Keratinocyte (primary cell): ENCODE results near the gene CAPRIN2.

Experiments used
- EZH2 ChIP-seq: IDR thresholded peaks from one replicate; pipeline ENCODE4 v1.6.1; 2012; ENCODE audit warnings: inconsistent platforms, mild to moderate bottlenecking, low read length, moderate library complexity
- TF ChIP-seq, protein P1 (sequence below), 3 experiments: IDR thresholded peaks in 1 of 3; conservative IDR thresholded peaks in 1 of 3; optimal IDR thresholded peaks in 1 of 3; 2 replicates in 2 of 3; 3 replicates in 1 of 3; pipeline versions ENCODE3 to v1.5.1; 2011; ENCODE audit warnings: low read length in 3 of 3, mild to moderate bottlenecking in 3 of 3, moderate library complexity in 2 of 3, control low read depth in 1 of 3, inconsistent platforms in 1 of 3; ENCODE audit not compliant: insufficient read depth in 2 of 3; ENCODE audit errors: extremely low read depth in 1 of 3

DNA sequence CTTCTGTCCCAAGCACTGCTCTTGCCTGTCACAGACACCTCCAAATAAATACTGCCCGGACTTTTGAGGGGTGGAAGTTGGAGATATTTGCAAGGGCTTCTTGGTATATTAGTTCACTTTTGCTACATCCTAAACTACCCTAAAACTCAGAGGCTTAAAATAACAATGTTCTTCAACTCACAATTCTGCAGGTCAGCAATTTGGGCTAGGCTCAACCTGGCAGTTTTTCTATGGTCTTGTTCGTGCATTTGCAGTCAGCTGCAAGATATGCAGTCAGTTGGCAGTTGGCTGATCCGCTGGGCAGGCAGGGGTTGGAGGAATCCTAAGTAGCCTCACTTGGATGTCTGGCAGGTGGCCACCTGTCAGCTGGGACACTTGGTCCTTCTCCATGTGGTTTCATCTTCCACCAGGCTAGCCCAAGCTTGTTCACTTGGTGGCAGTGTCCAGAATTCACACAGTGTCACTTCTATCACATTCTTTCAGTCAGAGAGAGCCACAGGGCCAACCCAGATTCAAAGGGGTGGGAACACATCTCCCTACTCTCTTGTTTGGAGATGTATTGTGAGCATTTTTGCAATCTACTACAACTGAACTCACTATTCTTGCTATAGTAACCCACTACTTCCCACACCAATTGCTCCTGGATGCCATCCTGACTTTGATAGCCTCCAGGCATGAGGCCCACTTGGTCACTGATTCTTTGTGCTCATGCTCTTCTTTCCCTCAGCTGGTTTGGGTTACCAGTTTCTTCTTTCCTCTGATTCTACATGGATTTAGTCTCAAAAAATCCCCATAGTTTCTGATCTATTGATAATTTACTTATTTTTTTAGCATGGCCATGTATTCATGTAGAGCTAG, 27.8 kb upstream of the CAPRIN2 start:
- TF ChIP-seq, protein P1, sequence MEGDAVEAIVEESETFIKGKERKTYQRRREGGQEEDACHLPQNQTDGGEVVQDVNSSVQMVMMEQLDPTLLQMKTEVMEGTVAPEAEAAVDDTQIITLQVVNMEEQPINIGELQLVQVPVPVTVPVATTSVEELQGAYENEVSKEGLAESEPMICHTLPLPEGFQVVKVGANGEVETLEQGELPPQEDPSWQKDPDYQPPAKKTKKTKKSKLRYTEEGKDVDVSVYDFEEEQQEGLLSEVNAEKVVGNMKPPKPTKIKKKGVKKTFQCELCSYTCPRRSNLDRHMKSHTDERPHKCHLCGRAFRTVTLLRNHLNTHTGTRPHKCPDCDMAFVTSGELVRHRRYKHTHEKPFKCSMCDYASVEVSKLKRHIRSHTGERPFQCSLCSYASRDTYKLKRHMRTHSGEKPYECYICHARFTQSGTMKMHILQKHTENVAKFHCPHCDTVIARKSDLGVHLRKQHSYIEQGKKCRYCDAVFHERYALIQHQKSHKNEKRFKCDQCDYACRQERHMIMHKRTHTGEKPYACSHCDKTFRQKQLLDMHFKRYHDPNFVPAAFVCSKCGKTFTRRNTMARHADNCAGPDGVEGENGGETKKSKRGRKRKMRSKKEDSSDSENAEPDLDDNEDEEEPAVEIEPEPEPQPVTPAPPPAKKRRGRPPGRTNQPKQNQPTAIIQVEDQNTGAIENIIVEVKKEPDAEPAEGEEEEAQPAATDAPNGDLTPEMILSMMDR (optimal IDR thresholded peaks at IDR 0.05 in 1 of 3, IDR thresholded peaks at IDR 0.05 in 1 of 3, conservative IDR thresholded peaks at IDR 0.05 in 1 of 3; ENCODE audit: extremely low read depth in 1 of 3, insufficient read depth in 2 of 3, low read length in 3 of 3): no peak
- TF ChIP-seq EZH2: no peak
